GM12878 (cell line): ENCODE data around the gene ESPNL. TPM values are rescaled to one million over a fixed set of nuclear protein-coding genes. Genes with fewer than 3 reads are reported as not detected.

Experiments
- ATAC-seq: fragments of 200-7000 bp; cut with Tn5 transposase; 3 replicates; pipeline ENCODE4 v1.9.1; 2020; ENCODE audit warnings: mild to moderate bottlenecking, moderate library complexity
- BruUV-seq: library from RNA; stranded (reverse); fragments of 400-500 nt; replicated peaks from 2 replicates; lab custom pipeline; 2021; lab: Mats Ljungman, UMichigan
- CTCF ChIA-PET: fragments of 300-600 bp; sonication (Branson Sonifier 250); formaldehyde crosslinking; extraction: SDS; loops from one replicate; lab custom pipeline; 2021; ENCODE audit warnings: inconsistent platforms; lab: Yijun Ruan, JAX
- POLR2A ChIA-PET: fragments of 350-600 bp; formaldehyde crosslinking; extraction: SDS; loops from one replicate; lab custom pipeline; 2021; ENCODE audit warnings: inconsistent platforms; lab: Charles Lee
- RAD21 ChIA-PET: fragments of 300-600 bp; sonication (Branson Sonifier 250); formaldehyde crosslinking; loops from one replicate; lab custom pipeline; 2023; ENCODE audit warnings: antibody characterized with exemption; ENCODE audit not compliant: unreplicated experiment; lab: Charles Lee
- SMC1A ChIA-PET: fragments of 300-600 bp; sonication (Branson Sonifier 250); formaldehyde crosslinking; loops from one replicate; lab custom pipeline; 2023; ENCODE audit not compliant: unreplicated experiment, uncharacterized antibody; lab: Charles Lee
- DNase-seq: peaks from one replicate; pipeline ENCODE4 v3.0.0-alpha.2; 2011; ENCODE audit warnings: low read depth, low spot score
- FAIRE-seq: peaks from 3 replicates; lab custom pipeline; 2011; peaks lifted over from hg19 to GRCh38; lab: Jason Lieb, UNC
- H2AFZ ChIP-seq: 2 replicates; pipeline ENCODE4 v1.6.0; 2011; ENCODE audit warnings: low read depth, low read length, control low read depth; ENCODE audit not compliant: control insufficient read depth
- H3K27ac ChIP-seq: 2 replicates; pipeline ENCODE4 v1.5.1; 2011; ENCODE audit warnings: control low read depth; ENCODE audit not compliant: control insufficient read depth, insufficient read depth
- H3K27me3 ChIP-seq, 2 experiments: replicated peaks in 1 of 2; 2 replicates each; pipeline versions ENCODE4 v1.6.0 to v1.6.1; 2011; ENCODE audit warnings: low read length in 1 of 2; ENCODE audit not compliant: control insufficient read depth in 2 of 2, insufficient read depth in 2 of 2
- H3K36me3 ChIP-seq, 2 experiments: 2 replicates each; pipeline ENCODE4 v1.5.1; 2011; ENCODE audit warnings: low read length in 1 of 2; ENCODE audit not compliant: control insufficient read depth in 2 of 2, insufficient read depth in 2 of 2
- H3K4me1 ChIP-seq: 2 replicates; pipeline ENCODE4 v1.6.1; 2011; ENCODE audit warnings: mild to moderate bottlenecking, low read length, moderate library complexity, mixed read lengths; ENCODE audit not compliant: control insufficient read depth, insufficient read depth
- H3K4me2 ChIP-seq: 2 replicates; pipeline ENCODE4 v1.6.0; 2011; ENCODE audit warnings: control low read depth; ENCODE audit not compliant: control insufficient read depth, insufficient read depth
- H3K4me3 ChIP-seq: fragments of 200-600 bp; sonication (generic); 2 replicates; pipeline ENCODE4 v1.5.1; 2016
- H3K79me2 ChIP-seq: 2 replicates; pipeline ENCODE4 v1.6.0; 2011; ENCODE audit warnings: low read length; ENCODE audit not compliant: control insufficient read depth, insufficient read depth
- H3K9ac ChIP-seq: 2 replicates; pipeline ENCODE4 v1.8.0; 2011; ENCODE audit warnings: low read length, control low read depth, mixed read lengths; ENCODE audit not compliant: control insufficient read depth, insufficient read depth
- H3K9me3 ChIP-seq: replicated peaks from 3 replicates; pipeline ENCODE4 v1.5.1; 2011; ENCODE audit warnings: mild to moderate bottlenecking, low read length; ENCODE audit not compliant: control insufficient read depth, insufficient read depth
- H4K20me1 ChIP-seq: 2 replicates; pipeline ENCODE4 v1.6.0; 2011; ENCODE audit not compliant: control insufficient read depth, insufficient read depth
- ATF7 ChIP-seq: fragments of 450-650 bp; IDR thresholded peaks from 2 replicates; pipeline ENCODE4 v1.6.1; 2016; ENCODE audit warnings: low read depth, mild to moderate bottlenecking
- CREB1 ChIP-seq: IDR thresholded peaks from 2 replicates; pipeline ENCODE4 v1.6.1; 2012; ENCODE audit warnings: low read depth, mild to moderate bottlenecking, inconsistent platforms
- DPF2 ChIP-seq: fragments of 450-650 bp; IDR thresholded peaks from 2 replicates; pipeline ENCODE4 v1.6.1; 2017; ENCODE audit warnings: mild to moderate bottlenecking
- EZH2 ChIP-seq: IDR thresholded peaks from 2 replicates; pipeline ENCODE4 v1.6.1; 2012; ENCODE audit warnings: low read depth, mild to moderate bottlenecking, control low read depth, inconsistent platforms, low read length, borderline replicate concordance; ENCODE audit not compliant: control insufficient read depth
- GATAD2B ChIP-seq: fragments of 450-650 bp; conservative IDR thresholded peaks from 2 replicates; pipeline ENCODE4 v1.6.1; 2017; ENCODE audit warnings: low read depth, mild to moderate bottlenecking, moderate library complexity
- HDAC2 ChIP-seq: fragments of 200-600 bp; sonication (generic); IDR thresholded peaks from 2 replicates; pipeline ENCODE4 v1.6.1; 2017
- IRF4 ChIP-seq: IDR thresholded peaks from 2 replicates; pipeline ENCODE4 v1.6.1; 2011; ENCODE audit warnings: low read depth, low read length
- PAX5 ChIP-seq: IDR thresholded peaks from 2 replicates; pipeline ENCODE4 v1.6.1; 2011; ENCODE audit warnings: low read depth, low read length, borderline replicate concordance
- SMC3 ChIP-seq: IDR thresholded peaks from 2 replicates; pipeline ENCODE4 v1.6.1; 2011; ENCODE audit warnings: low read length, improper control_type of control experiment, borderline replicate concordance
- SPI1 ChIP-seq: IDR thresholded peaks from 2 replicates; pipeline ENCODE4 v1.6.1; 2011; ENCODE audit warnings: low read depth, mild to moderate bottlenecking, low read length, moderate library complexity, borderline replicate concordance; ENCODE audit not compliant: insufficient read depth
- SREBF2 ChIP-seq: IDR thresholded peaks from 2 replicates; pipeline ENCODE4 v1.6.1; 2012; ENCODE audit warnings: mild to moderate bottlenecking, low read length
- STAT3 ChIP-seq: IDR thresholded peaks from 2 replicates; pipeline ENCODE4 v1.6.1; 2011; ENCODE audit warnings: low read depth, low read length, improper control_type of control experiment
- TCF3 ChIP-seq: IDR thresholded peaks from 2 replicates; pipeline ENCODE4 v1.6.1; 2012; ENCODE audit warnings: low read depth, mild to moderate bottlenecking, low read length, borderline replicate concordance; ENCODE audit not compliant: insufficient read depth
- ZBED1 ChIP-seq: IDR thresholded peaks from 2 replicates; pipeline ENCODE4 v1.6.1; 2016; ENCODE audit warnings: borderline replicate concordance
- ZNF274 ChIP-seq: IDR thresholded peaks from one replicate; pipeline ENCODE4 v1.8.0; 2011; ENCODE audit not compliant: insufficient read length, insufficient read depth
- ZZZ3 ChIP-seq: IDR thresholded peaks from 2 replicates; pipeline ENCODE4 v1.6.1; 2011; ENCODE audit warnings: low read depth; ENCODE audit not compliant: control insufficient read depth, insufficient read length
- WGBS: methylation state at CpG from one replicate; pipeline ENCODE4 v1.1.6; 2016; ENCODE audit warnings: low lambda C conversion rate; ENCODE audit not compliant: insufficient replicate concordance, insufficient coverage; ENCODE audit errors: missing lambda C conversion rate; 5-methylcytosine and 5-hydroxymethylcytosine counted together
- in situ Hi-C: fragments of 300-500 bp; cut with MboI; formaldehyde crosslinking; loops from 9 replicates; pipeline ENCODE4 v1.14.3; 2018; ENCODE audit warnings: mixed read lengths
- intact Hi-C: fragments of 100-400 bp; cut with micrococcal nuclease; formaldehyde crosslinking; loops from one replicate; pipeline ENCODE4 v1.14.2; 2022; ENCODE audit not compliant: unreplicated experiment
- polyA plus RNA-seq, 11 experiments: library from polyadenylated mRNA; depleted of rRNA in 4 of 11; unstranded in 6 of 11; stranded (reverse) in 5 of 11; fragments of >200 nt; fragmentation: Nextera tagmentation in 4 of 11; fragmentation: Illumina TruSeq in 1 of 11; extraction: Ambion mirVana in 4 of 11; extraction: Trizol in 1 of 11; gene quantifications; 1 replicate in 1 of 11; 2 replicates in 10 of 11; pipeline versions ENCODE4 v1.2.1 to v1.2.3, GENCODE V29; 2011 to 2016; ENCODE audit warnings: inconsistent platforms in 2 of 11, missing spikeins in 2 of 11, low read depth in 1 of 11
- total RNA-seq, 4 experiments: library from RNA; depleted of rRNA in 3 of 4; stranded (reverse); fragments of >200 nt in 3 of 4; fragmentation: Illumina TruSeq in 1 of 4; extraction: Trizol in 1 of 4; gene quantifications; 2 replicates each; pipeline versions ENCODE4 v1.2.1 to v1.2.3, GENCODE V29; 2013 to 2021
- TF ChIP-seq, protein P1 (sequence below): IDR thresholded peaks from 2 replicates; pipeline ENCODE4 v1.6.1; 2012; ENCODE audit warnings: low read depth, low read length, improper control_type of control experiment
- TF ChIP-seq, protein P2 (sequence below): fragments of 150-350 bp; IDR thresholded peaks from 2 replicates; pipeline ENCODE4 v1.6.1; 2014; ENCODE audit warnings: mild to moderate bottlenecking, low read depth, low read length
- TF ChIP-seq, protein P3 (sequence below): fragments of 450-650 bp; IDR thresholded peaks from 2 replicates; pipeline ENCODE4 v1.6.1; 2014; ENCODE audit warnings: mild to moderate bottlenecking
- TF ChIP-seq, protein P4 (sequence below): IDR thresholded peaks from 2 replicates; pipeline ENCODE4 v1.6.1; 2011; ENCODE audit warnings: borderline replicate concordance, low read depth, mild to moderate bottlenecking, moderate library complexity, mixed read lengths, low read length; ENCODE audit not compliant: insufficient read depth; ENCODE audit errors: extremely low read length

The ESPNL gene
- total and polyA plus RNA-seq, 10 of the 15 experiments (the other 5 are each of a cell fraction or from before 2014, with no cell fraction given) = 0.05 to 0.94 (median 0.36) TPM; not detected in 3

DNA sequence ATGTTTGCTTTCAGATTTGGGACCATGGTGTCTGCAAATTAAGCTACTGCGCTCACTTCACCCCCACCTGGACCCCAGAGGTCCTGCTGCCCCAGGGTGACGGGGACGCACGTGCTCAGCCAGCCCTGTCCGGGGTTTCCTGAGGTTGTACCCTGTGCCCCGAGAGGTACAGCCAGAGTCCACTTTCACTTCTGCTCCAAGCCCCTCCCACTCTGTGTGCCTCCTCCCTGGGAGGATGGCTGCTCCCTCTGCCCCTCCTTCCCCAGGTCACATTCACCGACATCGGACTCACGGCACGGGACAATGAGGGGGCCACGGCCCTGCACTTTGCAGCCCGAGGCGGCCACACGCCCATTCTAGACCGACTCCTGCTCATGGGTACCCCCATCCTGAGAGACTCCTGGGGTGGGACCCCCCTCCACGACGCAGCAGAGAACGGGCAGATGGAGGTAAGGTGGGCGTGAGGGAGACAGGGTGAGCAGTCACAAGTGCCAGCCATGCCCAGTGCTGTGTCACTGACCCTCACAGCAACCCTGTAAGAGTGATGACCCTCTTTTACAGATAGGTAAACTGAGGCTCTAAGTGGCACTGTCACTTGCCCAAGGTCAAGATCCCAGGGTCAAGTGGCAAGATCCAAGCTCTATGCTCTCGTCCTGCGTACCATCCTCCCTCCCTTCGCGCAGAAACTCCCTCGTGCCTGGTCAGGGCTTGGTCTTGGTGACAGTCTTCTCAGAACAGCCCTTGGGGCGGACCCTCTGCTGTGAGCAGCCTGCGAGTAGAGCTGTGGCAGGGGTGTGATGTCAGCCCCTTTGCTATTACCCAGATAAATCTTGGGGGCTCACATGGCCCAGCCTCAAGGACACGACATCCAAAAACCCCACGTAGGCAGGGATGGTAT is 7.6 kb downstream of the ESPNL start:
- H4K20me1 ChIP-seq = no peaks in the 10 kb centered on the region
- H3K9me3 ChIP-seq = no peaks in the 10 kb centered on the region; the same call in 2 of the 3 replicates
- H3K27me3 ChIP-seq = no peaks in the 10 kb centered on the region
- peak overlapping the region; percentile 62 for H3K27ac ChIP-seq
- POLR2A ChIA-PET = interaction anchor here (1.4 to 3.1 kb wide), 4 partner anchors 9 to 138 kb away, joined by 5 to 13 read pairs (median 10); no protein-coding TSS in a partner anchor
- H3K4me2 ChIP-seq = peak overlapping the region; percentile 94
- in situ Hi-C loops (no loop called here), intact Hi-C loops (loop anchor here (5.0 kb wide), 1 partner anchor 45 kb away; the partner anchor contains the start of gene SCLY)
- 48% methylated on average over 28 of the region's 28 CpGs for WGBS
- no peaks in the 10 kb centered on the region for H3K79me2 ChIP-seq
- no peaks in the 10 kb centered on the region for H3K36me3 ChIP-seq
- FAIRE-seq (peak; percentile 85), ATAC-seq (peak; percentile 95), DNase-seq (peak; percentile 70)
- RAD21 ChIA-PET = interaction anchor here (0.7 to 2.5 kb wide), 10 partner anchors 10 to 250 kb away, joined by 3 to 23 read pairs (median 7); partner anchors contain the start of gene SCLY
- peak overlapping the region; percentile 26 for H3K4me3 ChIP-seq
- peak overlapping the region; percentile 40 for H3K9ac ChIP-seq
- peaks cover 21% of the 10 kb centered on the region for H3K4me1 ChIP-seq
- no TSS peak for BruUV-seq
- SMC1A ChIA-PET = interaction anchor here (0.6 to 2.5 kb wide), 12 partner anchors 9 to 249 kb away, joined by 3 to 13 read pairs (median 5); partner anchors contain the start of genes ESPNL and SCLY
- CTCF ChIA-PET = interaction anchor here (0.7 to 4.4 kb wide), 9 partner anchors 31 to 434 kb away, joined by 3 to 41 read pairs (median 4); partner anchors contain the start of gene KLHL30
- H2AFZ ChIP-seq = peak overlapping the region; percentile 85
- TF ChIP-seq TCF3 (no peak), STAT3 (no peak), ZNF274 (no peak), PAX5 (peak; percentile 73; the same call in 1 of the 2 replicates), IRF4 (0 out of 2 replicates have a peak, but pooled peaks have one; percentile 46), CREB1 (no peak), ATF7 (peak; percentile 42; the same call in 1 of the 2 replicates), HDAC2 (no peak), SMC3 (no peak), ZZZ3 (no peak), SPI1 (peak; percentile 85; the same call in 1 of the 2 replicates), ZBED1 (no peak), EZH2 (no peak), GATAD2B (no peak; the same call in none of the 2 replicates), DPF2 (0 out of 2 replicates have a peak, but pooled peaks have one; percentile 26), SREBF2 (no peak)
- TF ChIP-seq, protein P1, sequence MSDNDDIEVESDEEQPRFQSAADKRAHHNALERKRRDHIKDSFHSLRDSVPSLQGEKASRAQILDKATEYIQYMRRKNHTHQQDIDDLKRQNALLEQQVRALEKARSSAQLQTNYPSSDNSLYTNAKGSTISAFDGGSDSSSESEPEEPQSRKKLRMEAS = peak; percentile 80
- TF ChIP-seq, protein P2, sequence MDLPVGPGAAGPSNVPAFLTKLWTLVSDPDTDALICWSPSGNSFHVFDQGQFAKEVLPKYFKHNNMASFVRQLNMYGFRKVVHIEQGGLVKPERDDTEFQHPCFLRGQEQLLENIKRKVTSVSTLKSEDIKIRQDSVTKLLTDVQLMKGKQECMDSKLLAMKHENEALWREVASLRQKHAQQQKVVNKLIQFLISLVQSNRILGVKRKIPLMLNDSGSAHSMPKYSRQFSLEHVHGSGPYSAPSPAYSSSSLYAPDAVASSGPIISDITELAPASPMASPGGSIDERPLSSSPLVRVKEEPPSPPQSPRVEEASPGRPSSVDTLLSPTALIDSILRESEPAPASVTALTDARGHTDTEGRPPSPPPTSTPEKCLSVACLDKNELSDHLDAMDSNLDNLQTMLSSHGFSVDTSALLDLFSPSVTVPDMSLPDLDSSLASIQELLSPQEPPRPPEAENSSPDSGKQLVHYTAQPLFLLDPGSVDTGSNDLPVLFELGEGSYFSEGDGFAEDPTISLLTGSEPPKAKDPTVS = no peak
- TF ChIP-seq, protein P3, sequence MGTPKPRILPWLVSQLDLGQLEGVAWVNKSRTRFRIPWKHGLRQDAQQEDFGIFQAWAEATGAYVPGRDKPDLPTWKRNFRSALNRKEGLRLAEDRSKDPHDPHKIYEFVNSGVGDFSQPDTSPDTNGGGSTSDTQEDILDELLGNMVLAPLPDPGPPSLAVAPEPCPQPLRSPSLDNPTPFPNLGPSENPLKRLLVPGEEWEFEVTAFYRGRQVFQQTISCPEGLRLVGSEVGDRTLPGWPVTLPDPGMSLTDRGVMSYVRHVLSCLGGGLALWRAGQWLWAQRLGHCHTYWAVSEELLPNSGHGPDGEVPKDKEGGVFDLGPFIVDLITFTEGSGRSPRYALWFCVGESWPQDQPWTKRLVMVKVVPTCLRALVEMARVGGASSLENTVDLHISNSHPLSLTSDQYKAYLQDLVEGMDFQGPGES = no peak
- TF ChIP-seq, protein P4, sequence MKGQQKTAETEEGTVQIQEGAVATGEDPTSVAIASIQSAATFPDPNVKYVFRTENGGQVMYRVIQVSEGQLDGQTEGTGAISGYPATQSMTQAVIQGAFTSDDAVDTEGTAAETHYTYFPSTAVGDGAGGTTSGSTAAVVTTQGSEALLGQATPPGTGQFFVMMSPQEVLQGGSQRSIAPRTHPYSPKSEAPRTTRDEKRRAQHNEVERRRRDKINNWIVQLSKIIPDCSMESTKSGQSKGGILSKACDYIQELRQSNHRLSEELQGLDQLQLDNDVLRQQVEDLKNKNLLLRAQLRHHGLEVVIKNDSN = no peak
